ENCODE data around the gene ZNF620.

GRCh38 chr3:40476478-40477470 lies 29.1 kb upstream of the ZNF620 start, which contains the start of gene ZNF619:
- TF ChIP-seq CTCF (IDR thresholded peaks at IDR 0.05; ENCODE audit: insufficient read depth, low read length, poor library complexity, severe bottlenecking) (no peak), EZH2phosphoT487 (conservative IDR thresholded peaks at IDR 0.05; ENCODE audit: low read length) (no peak)
